SW 1271 (cell line): ENCODE measurements around the gene ATP10A.

Experiments
- DNase-seq, 2 experiments: peaks; one replicate each; lab custom pipeline; 2025; lab: John Stamatoyannopoulos, UW

ATP10A gene

GRCh38 chr15:25863111-25863967 lies at the start of gene ATP10A:
TSS of gene ATP10A (minus strand) at chr15:25863327. CDS start at chr15:25863096, 231 bp downstream.
- DNase-seq, result no peak

GRCh38 chr15:25912035-25912434 lies 48.9 kb upstream of the ATP10A start:
- no peak for DNase-seq

- DNase-seq, result no peak
Observed at GRCh38 chr15:25910832-25911231, 47.7 kb upstream of the ATP10A start.

- no peak for DNase-seq
Observed at GRCh38 chr15:25909806-25910205, 46.7 kb upstream of the ATP10A start.

GRCh38 chr15:25909325-25909724 lies 46.2 kb upstream of the ATP10A start:
- no peak for DNase-seq

GRCh38 chr15:25905140-25905539 lies 42.0 kb upstream of the ATP10A start:
- DNase-seq, result no peak

GRCh38 chr15:25903024-25903581 lies 40.0 kb upstream of the ATP10A start:
- no peak for DNase-seq

GRCh38 chr15:25901811-25902605 lies 38.9 kb upstream of the ATP10A start:
- DNase-seq, result no peak

- DNase-seq, result no peak
Observed at GRCh38 chr15:25900901-25901300, 37.8 kb upstream of the ATP10A start.

GRCh38 chr15:25900431-25900830 lies 37.3 kb upstream of the ATP10A start:
- DNase-seq, result no peak

GRCh38 chr15:25899870-25900269 lies 36.7 kb upstream of the ATP10A start:
- DNase-seq, result no peak

- DNase-seq, result no peak
Observed at GRCh38 chr15:25897658-25898057, 34.5 kb upstream of the ATP10A start.

- DNase-seq, result no peak
Observed at GRCh38 chr15:25894371-25894902, 31.3 kb upstream of the ATP10A start.

- no peak for DNase-seq
Observed at GRCh38 chr15:25893596-25893995, 30.5 kb upstream of the ATP10A start.

- no peak for DNase-seq
Observed at GRCh38 chr15:25892126-25892525, 29.0 kb upstream of the ATP10A start.

- no peak for DNase-seq
Observed at GRCh38 chr15:25891081-25891480, 28.0 kb upstream of the ATP10A start.

- no peak for DNase-seq
Observed at GRCh38 chr15:25890529-25890928, 27.4 kb upstream of the ATP10A start.

- DNase-seq, result no peak
Observed at GRCh38 chr15:25887870-25888269, 24.7 kb upstream of the ATP10A start.

- no peak for DNase-seq
Observed at GRCh38 chr15:25886498-25887140, 23.5 kb upstream of the ATP10A start.

GRCh38 chr15:25884370-25884769 lies 21.2 kb upstream of the ATP10A start:
- DNase-seq, result no peak

GRCh38 chr15:25883463-25884259 lies 20.5 kb upstream of the ATP10A start:
- no peak for DNase-seq
